Kidney (tissue), 14 donors: ENCODE data around the gene DICER1. TPM values are rescaled to one million over a fixed set of nuclear protein-coding genes. Genes with fewer than 3 reads are reported as not detected.

Source experiments
- DNase-seq, 5 donors: peaks; one replicate each; pipeline ENCODE4 v3.0.0-alpha.2; 2013 to 2020
- FAIRE-seq: peaks from 2 replicates; lab custom pipeline; 2012; peaks lifted over from hg19 to GRCh38; lab: Jason Lieb, UNC
- H3K27ac ChIP-seq, 2 donors: one replicate each; pipeline ENCODE4 v1.7.0; 2013; ENCODE audit warnings: low read depth in 2 of 2, low read length in 2 of 2, inconsistent platforms in 1 of 2
- H3K27me3 ChIP-seq: one replicate; pipeline ENCODE4 v1.7.1; 2013; ENCODE audit warnings: low read length, inconsistent platforms; ENCODE audit not compliant: control insufficient read depth, insufficient read depth
- H3K36me3 ChIP-seq, 3 donors: one replicate each; pipeline versions ENCODE4 v1.7.0 to v1.7.1; 2013; ENCODE audit warnings: low read length in 3 of 3, control low read depth in 1 of 3, inconsistent platforms in 1 of 3; ENCODE audit not compliant: insufficient read depth in 3 of 3, control insufficient read depth in 2 of 3
- H3K4me1 ChIP-seq, 3 donors: one replicate each; pipeline versions ENCODE4 v1.7.0 to v1.7.1; 2013; ENCODE audit warnings: low read length in 3 of 3, inconsistent platforms in 1 of 3, low read depth in 1 of 3; ENCODE audit not compliant: control insufficient read depth in 2 of 3, insufficient read depth in 2 of 3
- H3K4me3 ChIP-seq, 3 donors: one replicate each; pipeline versions ENCODE4 v1.7.0 to v1.8.1; 2013; ENCODE audit warnings: low read length in 3 of 3, control low read depth in 1 of 3, inconsistent platforms in 1 of 3
- H3K9ac ChIP-seq, 3 donors: one replicate each; pipeline versions ENCODE4 v1.7.0 to v1.7.1; 2013; ENCODE audit warnings: low read length in 3 of 3, control low read depth in 1 of 3, inconsistent platforms in 1 of 3
- H3K9me3 ChIP-seq, 3 donors: one replicate each; pipeline versions ENCODE4 v1.7.0 to v1.7.1; 2013; ENCODE audit warnings: low read length in 3 of 3, control low read depth in 1 of 3, inconsistent platforms in 1 of 3; ENCODE audit not compliant: control insufficient read depth in 2 of 3, insufficient read depth in 1 of 3
- intact Hi-C: fragments of 100-400 bp; cut with DNase I; formaldehyde crosslinking; loops from one replicate; pipeline ENCODE4 v1.11.1; 2022
- polyA plus RNA-seq: library from polyadenylated mRNA; stranded (reverse); fragments of 350-450 nt; fragmentation: Illumina TruSeq; extraction: RNeasy Lipid Tissue Mini Kit (QIAGEN cat#74804); gene quantifications from one replicate; pipeline ENCODE4 v1.2.3, GENCODE V29; 2014; ENCODE audit warnings: low read depth, low replicate concordance; ENCODE audit not compliant: insufficient read depth
- total RNA-seq: library from RNA; stranded (reverse); fragmentation: NEBNext Ultra II Directional; extraction: Animal tissue kit (Norgen Biotek cat#: 25700); gene quantifications from one replicate; pipeline ENCODE4 v1.2.1, GENCODE V29; 2021
- TF ChIP-seq, protein P1 (sequence below): IDR thresholded peaks from 3 replicates; pipeline ENCODE4 v1.5.1; 2012; ENCODE audit warnings: mild to moderate bottlenecking, moderate library complexity, borderline replicate concordance; ENCODE audit not compliant: insufficient read depth; ENCODE audit errors: extremely low read depth
- donor health status: control.
- donor health status: control.
- donor health status: control.
- donor health status: control.
- donor health status: control.
- donor health status: DM: yes; HTN: yes; CAD: no.
- donor health status: Normal renal cell carcinoma (clear cell type).

The DICER1 gene
- total and polyA plus RNA-seq, 2 donors from 2014 or later = 6.0 to 83.6 TPM

- no peaks in the 10 kb centered on the region for H3K36me3 ChIP-seq
- no peaks in the 10 kb centered on the region for H3K4me1 ChIP-seq
- no peak overlapping the region for H3K27ac ChIP-seq
- no peak overlapping the region for H3K9ac ChIP-seq
- DNase-seq (no peak), FAIRE-seq (no peak)
- H3K4me3 ChIP-seq = no peak overlapping the region
- intact Hi-C loops = no loop called here
- H3K9me3 ChIP-seq = peaks cover 0 to 1% (median 0%) of the 10 kb centered on the region in 3 donors
- H3K27me3 ChIP-seq = no peaks in the 10 kb centered on the region
- TF ChIP-seq, protein P1, sequence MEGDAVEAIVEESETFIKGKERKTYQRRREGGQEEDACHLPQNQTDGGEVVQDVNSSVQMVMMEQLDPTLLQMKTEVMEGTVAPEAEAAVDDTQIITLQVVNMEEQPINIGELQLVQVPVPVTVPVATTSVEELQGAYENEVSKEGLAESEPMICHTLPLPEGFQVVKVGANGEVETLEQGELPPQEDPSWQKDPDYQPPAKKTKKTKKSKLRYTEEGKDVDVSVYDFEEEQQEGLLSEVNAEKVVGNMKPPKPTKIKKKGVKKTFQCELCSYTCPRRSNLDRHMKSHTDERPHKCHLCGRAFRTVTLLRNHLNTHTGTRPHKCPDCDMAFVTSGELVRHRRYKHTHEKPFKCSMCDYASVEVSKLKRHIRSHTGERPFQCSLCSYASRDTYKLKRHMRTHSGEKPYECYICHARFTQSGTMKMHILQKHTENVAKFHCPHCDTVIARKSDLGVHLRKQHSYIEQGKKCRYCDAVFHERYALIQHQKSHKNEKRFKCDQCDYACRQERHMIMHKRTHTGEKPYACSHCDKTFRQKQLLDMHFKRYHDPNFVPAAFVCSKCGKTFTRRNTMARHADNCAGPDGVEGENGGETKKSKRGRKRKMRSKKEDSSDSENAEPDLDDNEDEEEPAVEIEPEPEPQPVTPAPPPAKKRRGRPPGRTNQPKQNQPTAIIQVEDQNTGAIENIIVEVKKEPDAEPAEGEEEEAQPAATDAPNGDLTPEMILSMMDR = no peak
Measured at GRCh38 chr14:95061317-95062093, 95.8 kb downstream of the DICER1 start.

GRCh38 chr14:95059126-95059525 lies 98.2 kb downstream of the DICER1 start:
- TF ChIP-seq, protein P1 = no peak
- H3K4me3 ChIP-seq = no peak overlapping the region
- H3K36me3 ChIP-seq = no peaks in the 10 kb centered on the region
- intact Hi-C loops = no loop called here
- H3K27me3 ChIP-seq = no peaks in the 10 kb centered on the region
- DNase-seq (no peak), FAIRE-seq (no peak)
- no peak overlapping the region for H3K27ac ChIP-seq
- H3K9me3 ChIP-seq = no peaks in the 10 kb centered on the region
- H3K4me1 ChIP-seq = no peaks in the 10 kb centered on the region
- H3K9ac ChIP-seq = no peak overlapping the region

DNA sequence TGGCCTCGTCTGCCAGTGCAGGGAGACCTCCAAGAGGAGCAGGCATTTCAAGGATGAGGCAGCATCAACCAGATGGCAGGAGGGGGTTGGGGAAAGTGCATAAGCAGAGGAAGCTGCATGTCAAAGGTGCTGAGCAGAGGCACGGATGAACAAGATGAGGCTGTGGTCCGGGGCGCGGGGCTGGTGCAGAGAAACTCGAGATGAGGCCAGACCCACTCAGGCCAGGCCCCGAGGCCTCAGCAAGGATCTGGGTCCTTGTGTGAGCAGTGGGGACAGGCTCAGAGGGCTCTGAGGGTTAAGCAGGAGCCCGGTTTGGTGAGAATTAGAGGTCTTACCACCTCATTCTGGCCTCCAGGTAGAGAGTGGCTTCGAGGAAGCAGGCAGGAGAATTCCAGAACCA lies 98.8 kb downstream of the DICER1 start:
- Histone ChIP-seq H3K36me3 (no peaks in the 10 kb centered on the region), H3K9me3 (no peaks in the 10 kb centered on the region), H3K4me3 (no peak overlapping the region), H3K4me1 (no peaks in the 10 kb centered on the region), H3K27ac (no peak overlapping the region), H3K27me3 (no peaks in the 10 kb centered on the region), H3K9ac (no peak overlapping the region)
- TF ChIP-seq, protein P1 = no peak
- intact Hi-C loops = no loop called here
- FAIRE-seq (no peak), DNase-seq (no peak)
